HT-29 (cell line): Measurements from ENCODE around the gene PTDSS2. TPM values are rescaled to one million over a fixed set of nuclear protein-coding genes. Genes with fewer than 3 reads are reported as not detected.

ENCODE experiments used
- DNase-seq: peaks from one replicate; pipeline ENCODE4 v3.0.0-alpha.2; 2015; ENCODE audit warnings: low spot score
- total RNA-seq: library from RNA; depleted of rRNA; stranded (reverse); fragments of >200 nt; shearing (Covaris generic); gene quantifications from 2 replicates; pipeline ENCODE4 v1.2.3, GENCODE V29; 2014

Gene PTDSS2
- total RNA-seq, 1 experiment from 2014 or later = 56.6 TPM

- peak; percentile 96 for DNase-seq
These were observed 2.0 kb upstream of the PTDSS2 start for GRCh38 chr11:447923-448731.

GRCh38 chr11:450809-451451, 851 bp downstream of the PTDSS2 start:
- DNase-seq = peak; percentile 89

GRCh38 chr11:451738-452137, 1.7 kb downstream of the PTDSS2 start:
- DNase-seq = no peak

- no peak for DNase-seq
These were observed 2.2 kb downstream of the PTDSS2 start for GRCh38 chr11:452203-452744.

- DNase-seq = no peak
These were observed 2.9 kb downstream of the PTDSS2 start for GRCh38 chr11:452916-453527.

GRCh38 chr11:453564-453963, 3.5 kb downstream of the PTDSS2 start:
- no peak for DNase-seq

GRCh38 chr11:454043-454442, 4.0 kb downstream of the PTDSS2 start:
- DNase-seq = no peak

- DNase-seq = no peak
These were observed 4.9 kb downstream of the PTDSS2 start for GRCh38 chr11:454801-455565.

GRCh38 chr11:455566-456147, 5.6 kb downstream of the PTDSS2 start:
- DNase-seq = no peak

GRCh38 chr11:456533-456932, 6.5 kb downstream of the PTDSS2 start:
- DNase-seq = no peak

- no peak for DNase-seq
These were observed 7.2 kb downstream of the PTDSS2 start for GRCh38 chr11:457111-457760.

GRCh38 chr11:459511-460220, 9.6 kb downstream of the PTDSS2 start:
- no peak for DNase-seq

- no peak for DNase-seq
These were observed 10.5 kb downstream of the PTDSS2 start for GRCh38 chr11:460331-461199.

- DNase-seq = no peak
These were observed 11.5 kb downstream of the PTDSS2 start for GRCh38 chr11:461626-462025.

- no peak for DNase-seq
These were observed 12.2 kb downstream of the PTDSS2 start for GRCh38 chr11:462107-462890.

- DNase-seq = no peak
These were observed 14.2 kb downstream of the PTDSS2 start for GRCh38 chr11:464316-464715.

- peak; percentile 29 for DNase-seq
These were observed 15.9 kb downstream of the PTDSS2 start for GRCh38 chr11:465896-466530.

GRCh38 chr11:468036-468435, 18.0 kb downstream of the PTDSS2 start:
- DNase-seq = no peak
